K562 (cell line): ENCODE data around the gene POMGNT2. TPM values are rescaled to one million over a fixed set of nuclear protein-coding genes. Genes with fewer than 3 reads are reported as not detected.
A peak's percentile ranks its signal among the peaks of the same experiment; 100 is the strongest.

Source experiments
- CBX3 ChIP-seq, 2 experiments: IDR thresholded peaks; 1 replicate in 1 of 2; 2 replicates in 1 of 2; pipeline ENCODE4 v1.6.1; 2012; ENCODE audit warnings: inconsistent platforms in 2 of 2, low read length in 2 of 2, borderline replicate concordance in 1 of 2, control low read depth in 1 of 2
- CREBBP ChIP-seq: IDR thresholded peaks from one replicate; pipeline ENCODE4 v1.6.1; 2012; ENCODE audit warnings: low read depth, mild to moderate bottlenecking, control low read depth, inconsistent platforms, low read length
- FOXA1 ChIP-seq: fragments of 450-650 bp; IDR thresholded peaks from 2 replicates; pipeline ENCODE4 v1.6.1; 2016; ENCODE audit warnings: mild to moderate bottlenecking, borderline replicate concordance
- HDAC3 ChIP-seq: fragments of 450-650 bp; IDR thresholded peaks from 2 replicates; pipeline ENCODE4 v1.6.1; 2018; ENCODE audit warnings: borderline replicate concordance, mild to moderate bottlenecking, moderate library complexity; ENCODE audit not compliant: partially characterized antibody
- L3MBTL2 ChIP-seq: fragments of 450-650 bp; IDR thresholded peaks from 2 replicates; pipeline ENCODE4 v1.6.1; 2016; ENCODE audit warnings: mild to moderate bottlenecking, moderate library complexity
- OTX1 ChIP-seq: fragments of 450-650 bp; formaldehyde crosslinking; IDR thresholded peaks from 2 replicates; pipeline ENCODE4 v1.4.0; 2022; ENCODE audit warnings: mild to moderate bottlenecking
- POLR2H ChIP-seq: IDR thresholded peaks from 2 replicates; pipeline ENCODE4 v1.6.1; 2016; ENCODE audit warnings: missing genetic modification characterization, low read depth, mild to moderate bottlenecking, control low read depth, missing compliant biosample characterization, moderate library complexity
- PTBP1 ChIP-seq: fragments of 200-400 bp; formaldehyde crosslinking; IDR thresholded peaks from 2 replicates; pipeline ENCODE4 v1.6.1; 2017; ENCODE audit warnings: low read depth, low read length
- SMAD1 ChIP-seq: fragments of 150-350 bp; IDR thresholded peaks from 2 replicates; pipeline ENCODE4 v1.6.1; 2014; ENCODE audit warnings: low read length, low read depth; ENCODE audit not compliant: partially characterized antibody
- SMAD2 ChIP-seq: fragments of 150-350 bp; IDR thresholded peaks from 2 replicates; pipeline ENCODE4 v1.6.1; 2014; ENCODE audit warnings: low read depth, mild to moderate bottlenecking, low read length
- SMAD3 ChIP-seq: fragments of 450-650 bp; formaldehyde crosslinking; conservative IDR thresholded peaks from 2 replicates; pipeline ENCODE4 v1.4.0; 2020; ENCODE audit warnings: mild to moderate bottlenecking
- SNIP1 ChIP-seq: fragments of 450-650 bp; IDR thresholded peaks from 2 replicates; pipeline ENCODE4 v1.7.1; 2017; ENCODE audit warnings: low read depth, mild to moderate bottlenecking
- SP2 ChIP-seq: IDR thresholded peaks from 2 replicates; pipeline ENCODE4 v1.6.1; 2011; ENCODE audit warnings: mild to moderate bottlenecking, low read depth, low read length, moderate library complexity; ENCODE audit not compliant: poor library complexity, severe bottlenecking; ENCODE audit errors: extremely low read depth
- SREBF1 ChIP-seq: fragments of 150-350 bp; IDR thresholded peaks from 2 replicates; pipeline ENCODE4 v1.6.1; 2014; ENCODE audit warnings: antibody characterized with exemption, low read depth, low read length, borderline replicate concordance
- TAF1 ChIP-seq: IDR thresholded peaks from 2 replicates; pipeline ENCODE4 v1.6.1; 2011; ENCODE audit warnings: mild to moderate bottlenecking, low read length, moderate library complexity; ENCODE audit not compliant: insufficient read depth, control insufficient read depth, severe bottlenecking; ENCODE audit errors: extremely low read depth
- TAF7 ChIP-seq: fragments of 450-650 bp; IDR thresholded peaks from 2 replicates; pipeline ENCODE4 v1.6.1; 2016; ENCODE audit warnings: missing genetic modification characterization, missing compliant biosample characterization
- TCFL5 ChIP-seq: fragments of 250-450 bp; sonication (Bioruptor Pico); conservative IDR thresholded peaks from 2 replicates; pipeline ENCODE4 v1.6.1; 2021; ENCODE audit warnings: mild to moderate bottlenecking, moderate library complexity, matching md5 sums
- TFAP4 ChIP-seq: sonication (generic); formaldehyde crosslinking; IDR thresholded peaks from 2 replicates; pipeline ENCODE4 v1.8.0; 2022; ENCODE audit warnings: missing genetic modification reagents, mild to moderate bottlenecking, moderate library complexity, borderline replicate concordance
- ZNF24 ChIP-seq: fragments of 450-650 bp; IDR thresholded peaks from 2 replicates; pipeline ENCODE4 v1.6.1; 2016
- ZNF518B ChIP-seq: fragments of 250-450 bp; sonication (Bioruptor Pico); IDR thresholded peaks from 2 replicates; pipeline ENCODE4 v1.5.0; 2021; ENCODE audit warnings: mild to moderate bottlenecking, moderate library complexity
- ZNF668 ChIP-seq: fragments of 250-450 bp; sonication (Bioruptor Pico); IDR thresholded peaks from 2 replicates; pipeline ENCODE4 v1.8.0; 2022; ENCODE audit warnings: mild to moderate bottlenecking, inconsistent platforms
- ZNF740 ChIP-seq, 3 experiments: fragments of 200-800 bp in 1 of 3; sonication (Bioruptor generic) in 1 of 3; sonication (generic) in 1 of 3; formaldehyde crosslinking in 1 of 3; IDR thresholded peaks; 2 replicates each; pipeline versions ENCODE4 v1.6.1 to v1.8.0; 2016 to 2022; ENCODE audit warnings: mild to moderate bottlenecking in 2 of 3, missing compliant biosample characterization in 2 of 3, missing genetic modification characterization in 2 of 3, missing genetic modification reagents in 1 of 3
- ZNF75A ChIP-seq: fragments of 450-650 bp; formaldehyde crosslinking; IDR thresholded peaks from 2 replicates; pipeline ENCODE4 v1.4.0; 2020; ENCODE audit warnings: mild to moderate bottlenecking
- ZNF764 ChIP-seq: fragments of 250-450 bp; sonication (Bioruptor Pico); IDR thresholded peaks from 2 replicates; pipeline ENCODE4 v1.4.0; 2020; ENCODE audit warnings: low read depth, mild to moderate bottlenecking, moderate library complexity
- polyA plus RNA-seq, 8 experiments: library from polyadenylated mRNA; depleted of rRNA in 4 of 8; stranded (reverse) in 5 of 8; unstranded in 3 of 8; fragments of >200 nt; fragmentation: Nextera tagmentation in 2 of 8; fragmentation: Illumina TruSeq in 1 of 8; extraction: Ambion mirVana in 2 of 8; extraction: Trizol in 1 of 8; gene quantifications; 2 replicates each; pipeline versions ENCODE4 v1.2.1 to v1.2.3, GENCODE V29; 2011 to 2014; ENCODE audit warnings: inconsistent platforms in 1 of 8, missing spikeins in 1 of 8
- total RNA-seq, 7 experiments: library from RNA; depleted of rRNA in 6 of 7; stranded (reverse); fragments of >200 nt in 6 of 7; fragmentation: Illumina TruSeq in 2 of 7; extraction: Trizol in 2 of 7; gene quantifications; 2 replicates each; pipeline versions ENCODE4 v1.2.1 to v1.2.3, GENCODE V29; 2011 to 2021; ENCODE audit warnings: low replicate concordance in 1 of 7

Gene POMGNT2
- total and polyA plus RNA-seq, 9 of the 15 experiments (the other 6 are each of a cell fraction or from before 2014, with no cell fraction given) = 0.65 to 14.1 (median 10.3) TPM

- no peak for TF ChIP-seq ZNF518B
- no peak for TF ChIP-seq TAF7 (tag)
- TF ChIP-seq CBX3 (IDR thresholded peaks at IDR 0.05; ENCODE audit: borderline replicate concordance in 1 of 2, low read length in 2 of 2) = no peak
- TF ChIP-seq POLR2H (tag) = no peak
- TF ChIP-seq OTX1 (CRISPR knock-in tag) = no peak
- no peak for TF ChIP-seq ZNF75A (CRISPR knock-in tag)
- TF ChIP-seq HDAC3 = no peak
- TF ChIP-seq PTBP1 = no peak
- no peak for TF ChIP-seq TCFL5 (CRISPR knock-in tag)
- TF ChIP-seq ZNF668 (CRISPR knock-in tag) = no peak
- peak; percentile 26 for TF ChIP-seq TAF1
- TF ChIP-seq SMAD2 = no peak
- TF ChIP-seq SP2 = no peak
- TF ChIP-seq SMAD1 = no peak
- no peak for TF ChIP-seq FOXA1
- TF ChIP-seq ZNF764 (CRISPR knock-in tag) = no peak
- peak; percentile 95 for TF ChIP-seq L3MBTL2
- no peak for TF ChIP-seq SMAD3
- no peak; the same call in 1 of the 2 replicates for TF ChIP-seq ZNF24
- TF ChIP-seq CREBBP = no peak
- TF ChIP-seq SREBF1 = no peak
- TF ChIP-seq TFAP4 (CRISPR knock-in tag) = 0 out of 2 replicates have a peak, but pooled peaks have one; percentile 56
- no peak for TF ChIP-seq ZNF740 (CRISPR knock-in tag; IDR thresholded peaks at IDR 0.05)
- TF ChIP-seq ZNF740 (tag; IDR thresholded peaks at IDR 0.05) = no peak
- peak; percentile 62 for TF ChIP-seq SNIP1
Observed at GRCh38 chr3:43105596-43106292, at the start of gene POMGNT2 (continued).
